Measurements from ENCODE around the gene DRC7. TPM values are rescaled to one million over a fixed set of nuclear protein-coding genes. Genes with fewer than 3 reads are reported as not detected.
"Not testable (repeated sequence)": the region's sequence is repeated elsewhere in the genome, so short reads cannot be mapped to it uniquely, and the experiment has no call there.

The DRC7 gene
- total RNA-seq, 1 donor from 2014 or later, result 7.4 TPM

DNA sequence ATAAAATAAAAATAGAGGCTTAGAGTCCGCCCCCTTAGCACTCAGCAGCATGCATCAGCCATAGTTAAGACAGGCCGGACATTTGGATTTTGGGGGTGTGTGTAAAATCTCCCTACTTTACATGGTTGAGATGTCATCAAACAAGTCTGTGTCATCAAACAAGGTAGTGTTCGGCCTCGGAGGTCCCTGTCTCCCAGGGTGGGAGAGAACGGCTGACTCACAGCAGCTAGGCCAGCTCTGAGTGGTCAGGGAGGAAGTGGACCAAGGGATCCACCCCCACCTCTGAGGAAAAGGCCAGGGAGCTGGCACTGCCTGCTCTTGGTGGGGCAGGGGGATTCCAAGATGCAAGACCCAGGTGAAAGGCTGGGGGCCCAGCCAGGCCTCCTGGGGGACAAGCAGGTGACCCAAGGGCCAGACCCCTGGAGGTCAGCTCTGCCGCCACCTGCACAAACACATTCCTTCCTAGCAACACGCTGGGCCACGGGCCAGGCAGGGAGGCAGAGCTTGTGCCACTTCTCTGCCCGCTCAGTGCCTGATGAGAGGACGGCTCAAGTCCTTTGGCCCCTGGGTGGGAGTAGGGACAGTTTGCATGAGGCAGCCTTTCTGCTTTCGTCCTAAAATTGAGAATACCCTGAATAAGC is 79.2 kb downstream of the DRC7 start:
- TF ChIP-seq, protein P1, sequence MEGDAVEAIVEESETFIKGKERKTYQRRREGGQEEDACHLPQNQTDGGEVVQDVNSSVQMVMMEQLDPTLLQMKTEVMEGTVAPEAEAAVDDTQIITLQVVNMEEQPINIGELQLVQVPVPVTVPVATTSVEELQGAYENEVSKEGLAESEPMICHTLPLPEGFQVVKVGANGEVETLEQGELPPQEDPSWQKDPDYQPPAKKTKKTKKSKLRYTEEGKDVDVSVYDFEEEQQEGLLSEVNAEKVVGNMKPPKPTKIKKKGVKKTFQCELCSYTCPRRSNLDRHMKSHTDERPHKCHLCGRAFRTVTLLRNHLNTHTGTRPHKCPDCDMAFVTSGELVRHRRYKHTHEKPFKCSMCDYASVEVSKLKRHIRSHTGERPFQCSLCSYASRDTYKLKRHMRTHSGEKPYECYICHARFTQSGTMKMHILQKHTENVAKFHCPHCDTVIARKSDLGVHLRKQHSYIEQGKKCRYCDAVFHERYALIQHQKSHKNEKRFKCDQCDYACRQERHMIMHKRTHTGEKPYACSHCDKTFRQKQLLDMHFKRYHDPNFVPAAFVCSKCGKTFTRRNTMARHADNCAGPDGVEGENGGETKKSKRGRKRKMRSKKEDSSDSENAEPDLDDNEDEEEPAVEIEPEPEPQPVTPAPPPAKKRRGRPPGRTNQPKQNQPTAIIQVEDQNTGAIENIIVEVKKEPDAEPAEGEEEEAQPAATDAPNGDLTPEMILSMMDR (conservative IDR thresholded peaks at IDR 0.05), result no peak
- Mint-ChIP-seq H3K27ac (no peak overlapping the region), H3K4me3 (no peak overlapping the region), H3K4me1 (ENCODE audit: unreplicated experiment) (peaks cover 8% of the 10 kb centered on the region), H3K36me3 (peaks cover 4% of the 10 kb centered on the region), H3K9me3 (no peaks in the 10 kb centered on the region), H3K27me3 (no peaks in the 10 kb centered on the region)
- DNase-seq (ENCODE audit: extremely low spot score, unreplicated experiment), result no peak

DNA sequence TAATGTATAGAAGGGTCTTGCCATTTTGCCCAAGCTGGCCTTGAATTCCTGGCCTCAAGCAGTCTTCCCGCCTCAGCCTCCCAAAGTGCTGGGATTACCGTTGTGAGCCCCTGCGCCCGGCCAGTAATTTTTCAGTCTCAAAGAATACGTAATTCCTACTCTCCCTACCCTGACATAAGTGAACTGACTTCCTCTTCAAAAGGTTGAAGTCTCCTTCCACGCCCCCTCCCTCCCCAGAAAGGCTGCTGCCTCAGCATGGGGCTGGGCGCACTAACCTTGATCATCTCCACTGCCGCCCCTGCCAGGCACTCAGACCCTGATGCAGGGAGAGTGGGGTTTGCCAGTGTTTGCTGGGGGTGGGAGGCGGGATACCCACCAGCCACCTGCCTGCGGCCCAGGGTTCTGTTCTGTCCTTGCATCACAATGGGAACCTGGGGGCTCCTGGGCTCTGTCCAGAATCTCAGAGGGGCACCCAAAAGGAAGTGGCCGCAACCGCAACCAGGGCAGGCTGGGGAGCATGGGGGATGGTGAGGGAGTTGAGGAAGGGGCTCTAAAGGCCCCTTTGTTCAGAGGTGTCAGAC is 80.2 kb downstream of the DRC7 start:
- Mint-ChIP-seq H3K9me3 (no peaks in the 10 kb centered on the region), H3K4me1 (ENCODE audit: unreplicated experiment) (peaks cover 8% of the 10 kb centered on the region), H3K27me3 (no peaks in the 10 kb centered on the region), H3K4me3 (no peak overlapping the region), H3K36me3 (peaks cover 7% of the 10 kb centered on the region), H3K27ac (no peak overlapping the region)
- TF ChIP-seq, protein P1 (conservative IDR thresholded peaks at IDR 0.05), result no peak
- DNase-seq (ENCODE audit: extremely low spot score, unreplicated experiment), result no peak

DNA sequence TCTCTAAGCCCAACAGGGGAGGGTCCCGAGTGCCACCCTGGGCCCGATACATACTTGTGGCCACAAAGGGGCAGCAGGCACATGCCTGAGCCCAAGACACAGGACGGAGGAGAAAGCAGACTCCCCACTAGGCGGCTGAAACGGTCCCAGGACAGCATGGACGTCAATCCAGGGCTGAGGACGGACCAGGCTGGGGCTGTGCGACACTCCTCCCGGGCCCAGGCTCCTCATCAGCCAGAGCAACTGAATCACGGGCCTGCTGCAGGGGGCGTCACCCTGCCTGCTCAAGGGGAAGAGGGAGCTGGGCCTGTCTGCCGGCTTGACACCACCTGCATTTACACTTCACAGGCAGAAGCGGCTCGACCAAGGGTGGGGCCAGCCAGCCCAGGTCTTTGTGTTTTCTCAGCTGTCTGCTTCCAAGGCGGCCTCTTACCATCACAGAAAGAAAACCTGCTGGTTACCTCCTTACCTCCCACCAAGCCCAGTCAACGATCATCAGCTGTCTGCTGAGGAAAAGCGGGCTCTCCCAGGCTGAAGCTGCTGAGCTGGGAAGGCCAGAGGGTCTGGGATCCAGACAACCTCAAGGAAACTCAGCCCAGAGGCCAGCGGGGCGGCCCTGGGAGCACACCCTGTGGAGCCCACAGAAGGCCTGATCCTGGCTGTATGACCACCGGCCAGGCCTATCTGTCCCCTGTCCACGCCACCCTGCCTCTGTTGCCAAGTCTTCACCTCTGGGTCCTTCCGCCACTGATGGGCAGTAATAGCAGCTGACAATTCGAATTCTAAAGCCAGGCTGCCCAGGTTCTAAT is 81.3 kb downstream of the DRC7 start:
- H3K4me1 Mint-ChIP-seq (ENCODE audit: unreplicated experiment), result peaks cover 8% of the 10 kb centered on the region
- H3K27me3 Mint-ChIP-seq, result no peaks in the 10 kb centered on the region
- DNase-seq (ENCODE audit: extremely low spot score, unreplicated experiment), result no peak
- no peaks in the 10 kb centered on the region for H3K9me3 Mint-ChIP-seq
- H3K4me3 Mint-ChIP-seq, result no peak overlapping the region
- no peak overlapping the region for H3K27ac Mint-ChIP-seq
- TF ChIP-seq, protein P1 (conservative IDR thresholded peaks at IDR 0.05), result peak; percentile 79
- peaks cover 7% of the 10 kb centered on the region for H3K36me3 Mint-ChIP-seq

DNA sequence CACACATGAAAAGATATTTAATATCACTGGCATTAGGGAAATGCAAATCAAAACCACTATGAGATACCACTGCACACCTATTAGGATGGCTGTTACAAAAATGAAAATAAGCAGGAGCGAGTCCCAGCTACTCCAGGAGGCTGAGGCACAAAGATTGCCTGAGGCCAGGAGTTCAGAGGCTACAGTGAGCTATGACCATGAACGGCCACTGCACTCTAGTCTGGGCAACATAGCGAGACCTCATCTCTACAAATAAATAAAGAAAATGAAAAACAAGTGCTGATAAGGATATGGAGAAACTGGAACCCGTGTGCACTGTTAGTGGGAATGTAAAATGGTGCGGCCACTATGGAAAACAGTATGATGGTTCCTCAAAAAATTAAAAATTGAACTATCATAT is 84.1 kb downstream of the DRC7 start:
- TF ChIP-seq, protein P1 (conservative IDR thresholded peaks at IDR 0.05), result no peak
- Mint-ChIP-seq H3K4me1 (ENCODE audit: unreplicated experiment) (peaks cover 8% of the 10 kb centered on the region), H3K27ac (no peak overlapping the region), H3K36me3 (peaks cover 7% of the 10 kb centered on the region), H3K4me3 (no peak overlapping the region), H3K27me3 (no peaks in the 10 kb centered on the region), H3K9me3 (no peaks in the 10 kb centered on the region)
- no peak for DNase-seq (ENCODE audit: extremely low spot score, unreplicated experiment)

DNA sequence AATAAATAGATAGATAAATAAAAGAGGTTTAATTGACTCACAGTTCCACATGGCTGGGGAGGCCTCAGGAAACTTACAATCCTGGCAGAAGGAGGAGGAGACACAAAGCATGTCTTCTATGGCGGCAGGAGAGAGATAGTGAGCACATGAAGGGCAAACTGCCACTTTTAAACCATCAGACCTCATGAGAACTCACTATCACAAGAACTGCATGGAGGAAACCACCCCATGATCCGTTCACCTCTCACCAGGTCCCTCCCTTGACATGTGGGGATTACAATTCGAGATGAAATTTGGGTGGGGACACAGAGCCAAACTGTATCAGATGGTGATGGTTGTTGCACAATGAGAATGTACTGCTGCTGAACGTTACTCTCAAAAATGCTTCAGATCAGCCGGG is 85.2 kb downstream of the DRC7 start:
- not testable (repeated sequence) for H3K27me3 Mint-ChIP-seq; H3K9me3 Mint-ChIP-seq; H3K4me1 Mint-ChIP-seq (ENCODE audit: unreplicated experiment); H3K4me3 Mint-ChIP-seq; DNase-seq (ENCODE audit: extremely low spot score, unreplicated experiment); H3K27ac Mint-ChIP-seq; H3K36me3 Mint-ChIP-seq

DNA sequence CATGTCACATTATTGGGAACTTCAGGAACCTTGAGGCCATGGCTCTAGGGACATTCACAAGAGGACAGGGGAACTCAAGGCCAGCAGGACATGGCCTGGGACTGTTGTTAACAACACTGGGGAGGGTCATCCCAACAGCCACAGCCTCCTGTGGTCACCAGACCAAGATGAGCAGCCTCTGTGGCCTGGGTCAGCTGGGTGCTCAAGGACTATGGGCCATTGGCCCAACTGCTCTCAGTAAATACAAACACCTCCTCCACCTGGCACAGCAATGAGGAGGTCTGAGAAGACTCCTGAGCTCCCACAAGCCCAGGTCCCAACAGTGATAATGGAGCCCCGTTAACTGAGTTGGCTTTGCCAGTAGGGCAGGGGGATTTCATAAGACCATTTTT is 86.7 kb downstream of the DRC7 start:
- H3K4me3 Mint-ChIP-seq, result no peak overlapping the region
- H3K27ac Mint-ChIP-seq, result no peak overlapping the region
- TF ChIP-seq, protein P1 (conservative IDR thresholded peaks at IDR 0.05), result no peak
- no peaks in the 10 kb centered on the region for H3K27me3 Mint-ChIP-seq
- DNase-seq (ENCODE audit: extremely low spot score, unreplicated experiment), result no peak
- peaks cover 7% of the 10 kb centered on the region for H3K36me3 Mint-ChIP-seq
- no peaks in the 10 kb centered on the region for H3K4me1 Mint-ChIP-seq (ENCODE audit: unreplicated experiment)
- H3K9me3 Mint-ChIP-seq, result no peaks in the 10 kb centered on the region
